ENCODE data around the gene MEF2B.

- TF ChIP-seq CTCF (IDR thresholded peaks at IDR 0.05) (no peak), POLR2A (IDR thresholded peaks at IDR 0.05) (no peak)
Measured at GRCh38 chr19:19103167-19103566, 66.9 kb downstream of the MEF2B start.

All from Peyer's patch (tissue), 4 donors.